Upper lobe of right lung (tissue), 1 donor: ENCODE results near the gene SACM1L. TPM values are rescaled to one million over a fixed set of nuclear protein-coding genes. Genes with fewer than 3 reads are reported as not detected.

Experiments used
- ATAC-seq: fragments of 200-7000 bp; cut with Tn5 transposase; one replicate; pipeline ENCODE4 v1.9.1; 2020; ENCODE audit warnings: mild to moderate bottlenecking, moderate library complexity
- DNase-seq: peaks from one replicate; pipeline ENCODE4 v3.0.0-alpha.2; 2020
- H3K27ac ChIP-seq: fragments of 200-600 bp; one replicate; pipeline ENCODE4 v1.8.0; 2022
- H3K27me3 ChIP-seq: fragments of 200-600 bp; one replicate; pipeline ENCODE4 v1.8.0; 2022; ENCODE audit warnings: mild to moderate bottlenecking
- H3K36me3 ChIP-seq: fragments of 200-600 bp; one replicate; pipeline ENCODE4 v1.8.0; 2022
- H3K4me1 ChIP-seq: fragments of 200-600 bp; one replicate; pipeline ENCODE4 v1.8.0; 2022
- H3K4me3 ChIP-seq: fragments of 200-600 bp; one replicate; pipeline ENCODE4 v1.8.0; 2022; ENCODE audit warnings: mild to moderate bottlenecking
- H3K9me3 ChIP-seq: fragments of 200-600 bp; one replicate; pipeline ENCODE4 v1.8.0; 2022
- intact Hi-C: fragments of 100-400 bp; cut with DNase I; formaldehyde crosslinking; loops from one replicate; pipeline ENCODE4 v1.11.0; 2022
- total RNA-seq: library from RNA; stranded (reverse); fragmentation: NEBNext Ultra II Directional; extraction: Animal tissue kit (Norgen Biotek cat#: 25700); gene quantifications from one replicate; pipeline ENCODE4 v1.2.1, GENCODE V29; 2021
- TF ChIP-seq, protein P1 (sequence below): fragments of 200-600 bp; IDR thresholded peaks from one replicate; pipeline ENCODE4 v1.8.0; 2022; ENCODE audit warnings: antibody characterized with exemption
- donor health status: DM: no; HTN: yes; CAD: no; lungs with severe emphysema.

Gene SACM1L
- total RNA-seq, 1 donor from 2014 or later = 77.1 TPM

DNA sequence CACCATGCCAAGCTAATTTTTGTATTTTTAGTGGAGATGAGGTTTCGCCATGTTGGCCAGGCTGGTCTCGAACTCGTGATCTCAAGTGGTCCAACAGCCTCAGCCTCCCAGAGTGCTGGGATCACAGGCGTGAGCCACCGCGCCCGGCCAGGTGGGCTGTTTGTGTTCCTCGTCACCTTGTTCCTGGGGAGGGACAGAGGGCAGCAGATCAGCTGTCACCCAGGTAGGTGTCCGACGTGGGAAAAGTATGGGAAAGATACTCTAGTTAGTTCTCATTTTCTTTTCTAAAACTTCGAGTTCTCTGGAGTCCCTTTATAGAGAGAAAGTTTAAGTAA, 28.7 kb upstream of the SACM1L start:
- DNase-seq (no peak), ATAC-seq (no peak)
- H3K27ac ChIP-seq = no peak overlapping the region
- no peaks in the 10 kb centered on the region for H3K9me3 ChIP-seq
- no peaks in the 10 kb centered on the region for H3K27me3 ChIP-seq
- intact Hi-C loops = no loop called here
- H3K4me1 ChIP-seq = peaks cover 33% of the 10 kb centered on the region
- peaks cover under 1% of the 10 kb centered on the region for H3K36me3 ChIP-seq
- no peak overlapping the region for H3K4me3 ChIP-seq
- TF ChIP-seq, protein P1, sequence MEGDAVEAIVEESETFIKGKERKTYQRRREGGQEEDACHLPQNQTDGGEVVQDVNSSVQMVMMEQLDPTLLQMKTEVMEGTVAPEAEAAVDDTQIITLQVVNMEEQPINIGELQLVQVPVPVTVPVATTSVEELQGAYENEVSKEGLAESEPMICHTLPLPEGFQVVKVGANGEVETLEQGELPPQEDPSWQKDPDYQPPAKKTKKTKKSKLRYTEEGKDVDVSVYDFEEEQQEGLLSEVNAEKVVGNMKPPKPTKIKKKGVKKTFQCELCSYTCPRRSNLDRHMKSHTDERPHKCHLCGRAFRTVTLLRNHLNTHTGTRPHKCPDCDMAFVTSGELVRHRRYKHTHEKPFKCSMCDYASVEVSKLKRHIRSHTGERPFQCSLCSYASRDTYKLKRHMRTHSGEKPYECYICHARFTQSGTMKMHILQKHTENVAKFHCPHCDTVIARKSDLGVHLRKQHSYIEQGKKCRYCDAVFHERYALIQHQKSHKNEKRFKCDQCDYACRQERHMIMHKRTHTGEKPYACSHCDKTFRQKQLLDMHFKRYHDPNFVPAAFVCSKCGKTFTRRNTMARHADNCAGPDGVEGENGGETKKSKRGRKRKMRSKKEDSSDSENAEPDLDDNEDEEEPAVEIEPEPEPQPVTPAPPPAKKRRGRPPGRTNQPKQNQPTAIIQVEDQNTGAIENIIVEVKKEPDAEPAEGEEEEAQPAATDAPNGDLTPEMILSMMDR = no peak

DNA sequence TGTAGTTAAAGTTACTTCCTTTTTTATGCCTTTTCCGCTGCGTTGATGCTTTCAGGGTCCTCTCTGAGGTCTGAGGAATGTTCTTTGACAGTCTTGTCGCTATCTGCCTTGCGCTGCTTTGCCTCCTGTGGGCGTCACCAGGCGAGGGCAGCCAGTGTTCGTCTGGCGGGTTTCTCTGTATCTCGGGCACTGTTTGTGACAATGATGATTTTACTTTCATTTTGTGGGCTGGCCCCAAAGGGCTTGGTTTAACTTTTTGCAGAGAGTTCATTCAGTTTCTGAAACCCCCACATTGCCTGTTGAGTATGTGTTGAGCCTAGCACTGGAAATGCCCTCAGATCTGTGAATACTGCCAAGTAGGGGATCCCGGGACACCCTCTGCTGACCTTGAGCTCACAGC, 24.6 kb upstream of the SACM1L start:
- Histone ChIP-seq H3K27ac (peak overlapping the region; percentile 55), H3K27me3 (no peaks in the 10 kb centered on the region), H3K4me1 (peaks cover 50% of the 10 kb centered on the region), H3K36me3 (peaks cover 32% of the 10 kb centered on the region), H3K4me3 (peak overlapping the region; percentile 47), H3K9me3 (no peaks in the 10 kb centered on the region)
- intact Hi-C loops = no loop called here
- DNase-seq = no peak
- ATAC-seq = peak; percentile 58
- TF ChIP-seq, protein P1 = no peak

DNA sequence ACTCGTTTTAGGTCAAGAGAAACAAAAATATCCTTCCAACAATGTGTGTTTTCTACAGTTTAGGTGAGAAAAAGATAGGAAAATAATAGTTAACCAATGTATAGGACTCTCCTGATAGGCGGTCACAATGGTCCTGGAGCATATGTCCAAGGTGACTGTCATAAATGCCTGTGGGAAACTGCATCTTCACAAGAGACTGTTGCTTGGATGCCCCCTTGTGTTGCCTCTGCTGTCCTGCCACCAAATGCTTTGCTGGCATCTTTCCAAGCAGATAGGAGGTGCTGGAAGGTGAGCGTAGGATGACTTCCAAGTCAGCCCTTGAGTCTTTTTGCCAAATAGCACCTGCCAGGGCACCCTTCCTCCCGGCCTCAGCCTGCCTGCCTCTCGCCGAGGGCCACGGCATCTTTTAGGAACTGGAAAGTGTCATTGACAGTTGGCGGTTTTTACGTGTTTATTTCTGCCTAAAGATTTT, 24.1 kb upstream of the SACM1L start:
- DNase-seq (no peak), ATAC-seq (peak; percentile 73)
- TF ChIP-seq, protein P1 = peak; percentile 61
- Histone ChIP-seq H3K4me1 (peaks cover 46% of the 10 kb centered on the region), H3K27ac (peak overlapping the region; percentile 55), H3K4me3 (peak overlapping the region; percentile 47), H3K9me3 (no peaks in the 10 kb centered on the region), H3K36me3 (peaks cover 38% of the 10 kb centered on the region), H3K27me3 (no peaks in the 10 kb centered on the region)
- intact Hi-C loops = loop anchor here (5.0 kb wide), 1 partner anchor 148 kb away; no protein-coding TSS in a partner anchor

DNA sequence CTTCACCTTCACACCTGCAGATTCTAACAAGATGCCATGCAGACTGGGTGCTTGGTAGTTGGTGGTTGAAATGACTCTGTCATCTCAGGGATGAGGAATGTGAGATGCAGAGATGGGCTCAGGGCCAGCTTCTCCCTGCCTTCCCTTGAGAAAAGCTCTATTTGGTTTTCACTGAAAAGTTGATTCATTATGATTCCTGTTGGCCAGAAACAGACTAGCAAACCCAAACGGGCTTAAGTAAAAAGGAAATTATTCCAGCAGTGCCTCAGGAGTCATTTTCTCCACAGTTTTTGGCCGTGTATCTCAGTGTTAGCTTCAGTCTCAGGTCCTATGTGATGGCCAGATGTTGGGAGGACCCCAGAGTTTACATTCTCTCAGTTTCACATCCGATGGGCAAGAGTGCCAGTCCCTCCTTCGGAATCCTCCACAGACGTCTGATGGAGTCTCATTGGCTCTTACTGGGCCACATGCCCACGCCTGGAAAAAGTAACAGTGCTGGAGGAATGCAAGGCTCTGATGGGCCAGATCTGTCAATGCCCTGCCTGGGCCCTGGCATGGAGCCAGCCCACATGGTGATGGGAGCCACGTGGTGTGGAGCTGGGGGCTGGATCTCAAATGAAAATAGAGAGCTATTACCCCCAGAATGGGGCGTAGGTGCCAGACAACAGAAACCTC, 22.3 kb upstream of the SACM1L start:
- ATAC-seq (no peak), DNase-seq (no peak)
- no peaks in the 10 kb centered on the region for H3K27me3 ChIP-seq
- no peak overlapping the region for H3K4me3 ChIP-seq
- TF ChIP-seq, protein P1 = no peak
- H3K9me3 ChIP-seq = no peaks in the 10 kb centered on the region
- H3K4me1 ChIP-seq = peaks cover 60% of the 10 kb centered on the region
- intact Hi-C loops = loop anchor here (5.0 kb wide), 1 partner anchor 150 kb away; no protein-coding TSS in a partner anchor
- no peak overlapping the region for H3K27ac ChIP-seq
- peaks cover 45% of the 10 kb centered on the region for H3K36me3 ChIP-seq

DNA sequence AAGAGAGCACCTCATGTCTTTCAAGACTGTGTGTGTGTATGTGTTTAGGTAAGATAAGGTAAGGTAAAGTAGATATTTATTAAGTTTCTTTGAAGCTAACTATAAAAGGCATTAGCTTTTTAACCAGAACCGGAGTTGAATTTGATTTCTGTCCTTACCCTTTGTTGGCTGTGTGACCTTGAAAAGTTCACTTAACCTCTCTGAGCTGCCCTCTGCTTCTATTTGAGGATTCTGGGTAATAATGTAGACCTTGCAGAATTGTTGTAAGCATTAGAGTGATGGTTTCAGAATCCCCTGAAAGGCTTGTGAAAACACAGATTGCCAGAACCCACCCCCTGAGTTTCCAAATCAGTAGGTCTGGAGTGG, 21.6 kb upstream of the SACM1L start:
- no peaks in the 10 kb centered on the region for H3K9me3 ChIP-seq
- intact Hi-C loops = loop anchor here (5.0 kb wide), 1 partner anchor 150 kb away; no protein-coding TSS in a partner anchor
- TF ChIP-seq, protein P1 = no peak
- DNase-seq (no peak), ATAC-seq (no peak)
- no peak overlapping the region for H3K4me3 ChIP-seq
- H3K4me1 ChIP-seq = peaks cover 60% of the 10 kb centered on the region
- no peaks in the 10 kb centered on the region for H3K27me3 ChIP-seq
- H3K27ac ChIP-seq = no peak overlapping the region
- peaks cover 52% of the 10 kb centered on the region for H3K36me3 ChIP-seq
